PFSK-1 (cell line): ENCODE measurements around the gene ZNF730. TPM values are rescaled to one million over a fixed set of nuclear protein-coding genes. Genes with fewer than 3 reads are reported as not detected.

Experiments used
- FOXP2 ChIP-seq: optimal IDR thresholded peaks from 2 replicates; pipeline ENCODE3; 2011; ENCODE audit warnings: borderline replicate concordance, control low read depth, inconsistent platforms; ENCODE audit not compliant: insufficient read depth; ENCODE audit errors: extremely low read length, extremely low read depth
- POLR2AphosphoS5 ChIP-seq: IDR thresholded peaks from 2 replicates; pipeline ENCODE4 v1.6.1; 2012; ENCODE audit warnings: low read depth, mild to moderate bottlenecking, control low read depth, low read length, moderate library complexity
- REST ChIP-seq, 2 experiments: IDR thresholded peaks; 2 replicates each; pipeline versions ENCODE4 v1.6.1 to v1.8.0; 2011 to 2012; ENCODE audit warnings: low read depth in 2 of 2, low read length in 2 of 2, control low read depth in 1 of 2, inconsistent platforms in 1 of 2, mild to moderate bottlenecking in 1 of 2, moderate library complexity in 1 of 2; ENCODE audit not compliant: insufficient read depth in 1 of 2
- SIN3A ChIP-seq: IDR thresholded peaks from 2 replicates; pipeline ENCODE4 v1.6.1; 2012; ENCODE audit warnings: mild to moderate bottlenecking, low read length, moderate library complexity, borderline replicate concordance; ENCODE audit not compliant: insufficient read depth
- TAF1 ChIP-seq: IDR thresholded peaks from 2 replicates; pipeline ENCODE4 v1.6.1; 2012; ENCODE audit warnings: low read length, control low read depth, borderline replicate concordance; ENCODE audit not compliant: insufficient read depth
- polyA plus RNA-seq: library from polyadenylated mRNA; unstranded; fragments of >200 nt; gene quantifications from one replicate; pipeline ENCODE4 v1.2.1, GENCODE V29; 2012; ENCODE audit warnings: low read depth, missing spikeins; ENCODE audit not compliant: insufficient read length

The ZNF730 gene
- polyA plus RNA-seq, result not detected

- TF ChIP-seq SIN3A, result no peak
- TF ChIP-seq FOXP2, result no peak
- no peak for TF ChIP-seq REST (IDR thresholded peaks at IDR 0.05; ENCODE audit: insufficient read depth in 1 of 2, low read depth in 2 of 2, low read length in 2 of 2)
- no peak for TF ChIP-seq TAF1
- no peak for TF ChIP-seq POLR2AphosphoS5
Observed at GRCh38 chr19:23116802-23117571, at the start of gene ZNF730. TSS of gene ZNF730 (plus strand) at chr19:23117025. CDS start at chr19:23117174, 149 bp downstream.

DNA sequence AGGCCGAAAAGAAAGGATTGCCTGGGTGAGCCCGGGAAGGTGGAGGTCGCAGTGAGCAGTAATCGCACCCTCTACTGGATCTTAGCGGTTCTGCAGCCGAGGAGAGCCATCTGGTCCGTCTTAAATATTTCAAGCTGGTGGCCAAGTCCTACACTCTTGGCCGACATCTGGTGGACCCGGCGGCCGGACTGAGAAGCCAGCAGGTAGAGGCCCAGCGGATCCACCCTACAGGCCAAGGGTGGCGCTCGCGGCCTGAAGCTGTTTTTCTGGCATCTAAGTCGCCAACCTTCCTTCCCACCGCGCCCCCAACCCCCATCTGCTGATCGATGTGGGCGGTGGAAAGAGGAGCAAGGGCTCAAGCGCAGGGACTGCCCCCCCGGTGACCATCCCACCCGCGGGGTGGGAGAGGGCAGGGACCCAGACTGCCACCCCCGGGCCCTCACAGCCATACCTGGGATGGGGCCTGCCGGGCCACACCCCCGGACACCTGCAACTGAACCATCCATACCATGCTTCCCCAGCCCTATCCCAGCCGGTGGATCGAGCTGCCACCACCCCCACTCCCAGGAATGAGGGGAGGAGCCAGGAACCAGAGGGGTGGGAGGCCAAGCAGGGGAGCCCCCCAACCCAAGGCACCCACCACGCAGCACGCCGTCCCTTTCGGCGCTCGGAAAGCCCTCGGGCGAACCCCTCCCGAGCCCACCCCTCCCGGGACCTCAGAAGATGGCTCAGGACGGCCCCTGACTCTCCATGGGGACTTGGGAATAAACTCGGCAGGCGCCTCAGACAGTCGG is 46.3 kb upstream of the ZNF730 start:
- TF ChIP-seq SIN3A (no peak), REST (IDR thresholded peaks at IDR 0.05; ENCODE audit: insufficient read depth in 1 of 2, low read depth in 2 of 2, low read length in 2 of 2) (no peak), FOXP2 (no peak), TAF1 (no peak), POLR2AphosphoS5 (no peak)

- no peak for TF ChIP-seq FOXP2
- TF ChIP-seq POLR2AphosphoS5, result no peak
- TF ChIP-seq TAF1, result no peak
- TF ChIP-seq REST (IDR thresholded peaks at IDR 0.05; ENCODE audit: insufficient read depth in 1 of 2, low read depth in 2 of 2, low read length in 2 of 2), result no peak
Observed at GRCh38 chr19:23071147-23071511, 45.7 kb upstream of the ZNF730 start.

- TF ChIP-seq REST (IDR thresholded peaks at IDR 0.05; ENCODE audit: insufficient read depth in 1 of 2, low read depth in 2 of 2, low read length in 2 of 2), result no peak
Observed at GRCh38 chr19:23075031-23075733, 41.6 kb upstream of the ZNF730 start.
